ENCODE data around the gene TUBB2B.
"Not testable (repeated sequence)": the region's sequence is repeated elsewhere in the genome, so short reads cannot be mapped to it uniquely, and the experiment has no call there.

TUBB2B gene

DNA sequence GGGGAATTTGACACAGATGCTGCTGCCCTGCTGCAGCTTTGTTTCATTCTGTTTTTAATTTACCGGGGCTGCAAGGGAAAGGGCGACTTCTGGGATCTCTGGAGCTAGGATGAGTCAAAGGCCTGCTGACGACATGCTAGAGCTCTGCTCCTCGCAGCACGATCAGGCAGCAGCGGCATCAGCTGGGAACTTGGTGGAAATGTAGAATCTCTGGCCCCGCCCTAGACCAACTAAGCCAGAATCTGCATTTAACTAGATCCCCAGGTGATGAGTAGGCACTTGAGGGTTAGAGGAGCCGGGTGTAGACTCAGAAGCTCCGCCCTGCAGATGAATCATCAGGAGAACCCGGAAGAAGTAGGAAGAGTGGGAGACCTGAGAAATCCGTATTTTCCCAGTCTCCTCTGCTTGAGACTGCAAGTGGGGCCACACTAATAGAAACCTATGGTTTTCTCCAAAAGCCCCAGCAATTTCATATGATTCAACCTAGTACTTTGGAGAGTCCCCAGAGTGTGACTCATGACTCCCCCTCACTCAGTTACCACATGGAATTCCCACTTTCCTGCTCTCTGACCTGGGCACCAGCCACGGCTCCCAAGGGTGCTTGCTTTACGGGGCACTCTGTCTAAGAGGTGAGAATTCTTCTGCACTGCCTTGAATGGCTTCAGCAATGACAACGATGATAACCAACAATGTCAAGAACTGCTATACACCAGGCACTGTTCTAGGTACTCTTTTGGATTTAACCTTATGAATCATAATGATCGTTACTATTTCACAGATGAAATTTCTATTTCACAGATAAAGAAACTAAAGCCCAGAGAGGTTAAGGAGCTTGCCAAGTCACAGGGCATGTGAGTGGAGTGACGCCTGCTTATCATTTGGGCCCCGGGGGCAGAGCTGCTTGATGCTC lies 18.1 kb downstream of the TUBB2B start:
- peak; percentile 99 for DNase-seq

DNA sequence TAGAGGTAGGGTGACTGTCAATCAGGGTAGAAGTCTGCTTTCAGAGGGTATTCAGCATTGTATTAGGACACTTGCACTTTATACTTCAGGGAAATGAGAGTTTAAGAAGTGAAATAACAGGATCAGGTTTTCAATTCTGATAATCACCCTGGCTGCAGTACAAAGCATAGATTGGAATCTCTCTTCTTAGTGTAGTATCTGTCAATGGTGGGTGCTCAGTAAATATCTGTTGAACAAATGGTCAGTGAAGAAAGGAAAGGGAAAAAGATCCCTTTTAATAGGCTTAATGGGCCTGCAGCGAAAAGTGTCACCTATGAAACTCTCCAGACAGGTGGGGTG lies 18.7 kb downstream of the TUBB2B start:
- DNase-seq = no peak

DNA sequence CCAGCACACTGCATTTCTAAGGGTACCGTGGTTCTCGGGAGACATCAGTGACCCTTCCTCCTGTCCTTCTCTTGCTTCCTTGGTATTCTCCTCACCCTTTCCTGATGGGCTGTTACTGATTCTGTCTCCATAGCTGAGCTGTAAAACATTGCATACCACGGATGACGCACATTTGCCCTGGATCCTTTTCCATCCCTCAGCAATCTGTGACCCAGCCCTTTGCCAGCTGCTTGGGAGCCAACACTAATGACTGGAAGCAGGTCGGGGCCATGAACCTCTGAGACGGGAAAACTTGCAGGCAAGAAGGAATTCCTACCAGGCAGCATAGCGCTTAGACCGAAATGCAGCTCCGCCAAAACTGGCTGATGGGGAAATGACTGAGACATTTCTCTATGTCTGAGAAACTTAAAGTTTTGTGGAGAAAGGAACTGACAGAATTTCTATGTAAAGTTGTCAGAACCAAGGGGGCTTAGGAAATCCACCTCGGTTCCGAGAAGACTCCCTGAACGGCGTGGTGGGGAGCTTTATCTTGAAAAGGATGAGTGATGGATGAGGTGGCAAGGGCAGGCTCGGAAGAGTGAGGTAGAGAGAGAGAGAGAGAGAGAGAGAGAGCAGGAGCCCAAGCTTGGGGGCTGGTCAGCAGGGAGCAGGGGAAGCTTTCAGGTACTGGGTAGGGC lies 19.2 kb downstream of the TUBB2B start:
- peak; percentile 95 for DNase-seq

DNA sequence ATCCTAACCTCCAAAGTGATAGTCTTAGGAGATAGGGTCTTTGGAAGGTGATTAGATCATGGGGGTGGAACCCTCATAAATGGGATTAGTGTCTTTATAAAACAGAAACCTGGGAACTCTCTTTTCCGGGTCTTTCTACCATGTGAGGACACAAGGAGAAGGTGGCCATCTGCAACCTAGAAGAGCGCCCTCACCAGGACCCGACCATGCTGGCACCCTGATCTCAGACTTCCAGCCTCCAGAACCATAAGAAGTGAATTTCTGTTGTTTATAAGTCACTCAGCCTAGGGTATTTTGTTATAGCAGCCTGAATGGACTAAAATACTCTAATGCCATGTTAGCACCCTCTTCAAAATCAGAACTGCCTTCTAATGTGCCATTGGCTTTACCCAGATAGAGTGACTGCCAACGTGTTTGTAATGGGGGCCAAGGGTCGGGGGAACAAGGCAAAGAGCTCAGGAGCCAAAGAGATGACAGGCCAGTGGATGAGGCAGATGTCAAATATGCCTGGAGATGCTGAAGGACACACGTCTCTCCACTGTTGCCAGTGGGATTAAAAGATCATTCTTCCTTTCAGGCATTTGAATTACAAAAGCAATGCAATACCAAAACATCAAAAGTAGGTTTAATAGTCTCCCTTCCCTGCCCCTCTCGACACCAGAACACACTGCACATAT lies 21.0 kb downstream of the TUBB2B start:
- no peak for DNase-seq

DNA sequence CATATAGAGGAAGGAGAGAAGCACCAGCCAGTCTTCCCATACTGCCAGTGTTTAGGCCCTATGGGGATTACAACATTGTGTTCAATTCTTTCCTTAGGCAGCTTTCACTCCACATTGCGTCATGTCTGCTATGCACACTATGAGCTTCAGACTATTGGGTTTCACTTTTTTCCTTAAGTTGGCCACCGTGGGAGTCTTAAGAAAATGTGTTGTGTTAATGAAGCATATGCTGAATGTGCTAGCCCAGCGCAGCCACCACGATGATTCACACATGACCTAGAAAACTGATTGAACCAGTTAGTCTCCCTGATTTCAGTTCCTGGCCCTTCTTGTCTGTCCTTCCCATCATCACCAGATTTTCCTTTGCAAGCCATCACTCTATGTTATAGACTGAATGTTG lies 21.5 kb downstream of the TUBB2B start:
- DNase-seq = peak; percentile 86

DNA sequence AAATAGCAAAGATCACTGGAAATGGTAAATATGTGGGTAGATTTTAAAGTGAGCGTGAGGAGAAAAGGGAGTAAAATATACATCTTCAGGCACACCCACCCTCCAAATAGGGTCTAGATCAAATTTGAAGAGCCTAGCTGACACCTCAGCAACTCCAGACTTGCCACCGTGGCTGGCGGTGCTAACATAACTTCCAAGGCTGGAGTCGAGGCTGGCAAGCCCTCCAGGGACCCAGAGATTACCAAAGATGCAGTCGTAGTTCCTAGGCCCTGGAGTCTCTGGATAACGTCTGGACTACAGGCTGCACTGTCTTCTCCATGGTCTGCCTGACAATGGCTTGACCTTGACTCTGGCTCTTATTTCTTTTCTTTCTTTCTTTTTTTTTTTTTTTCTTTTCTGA lies 22.5 kb downstream of the TUBB2B start:
- DNase-seq = no peak

DNA sequence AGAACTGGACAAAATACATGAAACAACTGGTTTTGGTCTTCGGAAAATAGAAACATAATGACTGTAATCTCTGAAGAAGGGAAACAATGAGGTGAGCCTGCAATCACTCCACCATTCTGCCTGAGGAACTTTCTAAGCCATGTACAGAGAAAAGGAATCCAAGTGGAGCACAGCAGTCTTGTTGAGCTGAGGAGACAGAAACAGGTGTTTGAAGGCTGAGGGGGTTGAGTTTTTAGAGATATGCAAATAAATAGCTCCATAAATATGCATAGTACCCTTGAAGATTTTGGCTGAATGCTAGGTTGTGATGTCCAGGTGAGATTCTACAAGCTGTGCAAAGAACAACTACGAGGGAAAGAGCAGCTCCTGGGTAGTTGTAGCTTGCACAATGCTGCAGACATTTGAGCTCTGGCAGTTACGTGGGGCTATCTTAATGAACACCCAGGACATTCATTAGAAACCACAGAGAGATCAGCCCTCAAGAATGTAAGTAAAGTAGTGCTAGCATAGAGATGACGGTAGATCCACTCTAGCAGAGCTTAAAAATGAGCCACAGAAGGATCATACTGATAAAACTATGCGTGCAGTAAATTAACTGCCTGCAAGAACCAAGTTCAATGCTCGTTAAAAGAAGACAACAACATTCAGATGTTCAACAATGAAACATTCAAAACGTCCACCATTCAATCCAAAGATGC lies 24.3 kb downstream of the TUBB2B start:
- DNase-seq = peak; percentile 73

DNA sequence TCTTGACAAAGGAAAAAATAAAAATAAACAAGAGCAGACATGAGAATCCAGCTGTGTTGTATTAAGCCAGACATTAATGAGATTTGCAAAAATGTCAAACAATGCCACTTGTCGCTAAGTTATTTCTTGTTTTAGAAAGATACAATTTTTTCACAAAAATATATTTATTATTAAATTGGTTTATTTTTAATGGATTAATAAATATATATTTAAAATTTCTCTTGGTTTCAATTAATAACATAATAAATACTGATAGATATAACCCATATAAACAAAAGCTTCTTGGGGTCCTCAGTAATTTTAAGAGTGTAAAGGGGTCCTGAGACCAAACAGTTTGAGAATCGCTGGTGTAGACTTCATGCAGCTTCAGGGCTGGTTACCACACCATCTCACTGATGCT lies 26.1 kb downstream of the TUBB2B start:
- DNase-seq = no peak

DNA sequence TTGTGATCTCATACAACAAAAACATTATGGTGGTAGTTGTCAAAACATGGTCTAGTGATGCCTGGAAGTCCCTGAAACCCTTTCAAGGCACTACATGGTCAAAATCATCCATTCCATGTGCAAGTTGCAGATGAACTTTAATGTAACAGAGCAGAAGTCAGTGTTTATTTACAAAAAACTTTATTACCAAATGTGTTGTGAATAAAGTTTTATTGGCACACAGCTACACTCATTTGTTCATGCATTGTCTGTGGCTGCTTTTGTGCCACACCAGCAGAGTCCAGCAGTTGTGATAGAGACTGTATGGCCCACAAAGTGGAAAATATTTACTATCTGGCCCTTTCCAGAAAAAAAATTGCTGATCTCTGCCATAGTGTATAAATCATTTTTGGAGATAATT lies 26.8 kb downstream of the TUBB2B start:
- DNase-seq = no peak

DNA sequence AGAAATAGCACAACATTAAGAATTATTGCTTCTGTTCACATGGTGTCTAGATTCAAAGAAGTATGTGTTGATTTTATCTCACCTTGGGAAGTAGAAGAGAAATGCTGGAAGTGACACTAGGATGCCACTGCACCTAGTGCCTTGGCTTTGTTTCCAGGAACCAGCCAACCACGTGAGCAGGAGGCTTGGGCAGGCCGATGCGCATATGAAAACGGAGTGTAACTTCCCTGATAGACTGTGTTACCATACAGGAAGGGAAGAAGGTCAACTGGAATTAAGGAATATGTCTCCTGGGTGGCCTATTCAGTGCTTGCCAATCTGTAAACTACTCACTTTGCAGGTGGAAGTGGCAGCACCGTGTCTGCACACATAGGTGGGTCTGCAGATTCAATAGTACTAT lies 28.1 kb downstream of the TUBB2B start:
- DNase-seq = no peak

DNA sequence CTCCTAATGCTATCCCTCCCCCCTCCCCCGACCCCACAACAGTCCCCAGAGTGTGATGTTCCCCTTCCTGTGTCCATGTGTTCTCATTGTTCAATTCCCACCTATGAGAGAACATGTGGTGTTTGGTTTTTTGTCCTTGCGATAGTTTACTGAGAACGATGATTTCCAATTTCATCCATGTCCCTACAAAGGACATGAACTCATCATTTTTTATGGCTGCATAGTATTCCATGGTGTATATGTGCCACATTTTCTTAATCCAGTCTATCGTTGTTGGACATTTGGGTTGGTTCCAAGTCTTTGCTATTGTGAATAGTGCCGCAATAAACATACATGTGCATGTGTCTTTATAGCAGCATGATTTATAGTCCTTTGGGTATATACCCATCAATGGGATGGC lies 29.7 kb downstream of the TUBB2B start:
- DNase-seq = not testable (repeated sequence)

DNA sequence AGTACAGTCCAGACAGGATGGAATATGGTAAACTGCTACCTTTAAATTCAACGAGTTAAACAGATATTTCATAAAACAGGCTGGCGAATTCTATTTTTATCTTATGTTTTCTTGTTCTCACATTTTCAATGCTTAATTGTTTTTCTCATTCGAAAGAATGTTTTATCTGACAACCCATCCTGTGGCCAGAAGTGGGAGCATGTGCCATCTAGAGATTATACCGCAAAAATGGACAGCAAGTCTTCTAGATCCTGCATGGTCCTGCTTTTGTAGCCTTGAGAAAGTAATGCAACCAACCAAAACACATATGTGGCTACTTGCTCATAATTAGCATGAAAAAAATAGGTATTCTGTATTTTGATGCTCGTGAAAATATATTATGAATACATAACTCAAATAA lies 30.7 kb downstream of the TUBB2B start:
- no peak for DNase-seq

DNA sequence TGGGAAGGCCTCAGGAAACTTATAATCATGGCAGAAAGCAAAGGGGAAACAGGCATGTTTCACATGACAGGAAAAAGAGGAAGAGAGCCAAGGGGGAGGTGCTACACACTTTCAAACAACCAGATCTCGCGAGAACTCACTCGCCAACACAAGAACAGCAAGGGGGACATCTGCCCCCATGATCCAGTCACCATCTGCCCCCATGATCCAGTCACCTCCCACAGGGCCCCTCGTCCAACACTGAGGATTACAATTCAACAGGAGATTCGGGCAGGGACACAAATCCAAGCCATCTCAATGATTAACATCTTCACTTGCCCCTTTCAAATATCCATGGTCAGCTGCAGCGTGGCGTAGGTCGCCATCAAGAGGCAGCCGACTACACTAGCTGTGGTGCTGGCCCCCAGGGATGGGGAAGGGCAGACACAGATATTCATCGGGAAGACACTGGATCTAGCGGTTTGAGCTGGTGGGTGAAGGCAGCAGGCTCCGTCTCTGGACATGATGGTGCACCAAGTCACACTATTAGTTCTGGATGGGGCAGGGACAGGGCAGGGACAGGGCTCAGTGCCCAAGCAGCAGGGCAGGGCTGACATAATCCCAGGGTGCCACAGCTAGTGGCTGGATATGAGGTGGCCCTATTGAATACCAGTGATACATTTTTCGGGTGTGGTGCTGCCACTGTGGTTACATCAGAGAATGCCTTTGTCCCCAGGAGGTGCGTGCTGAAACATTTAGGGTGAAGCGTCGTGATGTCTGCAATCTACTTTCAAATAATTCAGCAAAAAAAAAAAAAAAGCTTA lies 31.6 kb downstream of the TUBB2B start:
- DNase-seq = no peak

DNA sequence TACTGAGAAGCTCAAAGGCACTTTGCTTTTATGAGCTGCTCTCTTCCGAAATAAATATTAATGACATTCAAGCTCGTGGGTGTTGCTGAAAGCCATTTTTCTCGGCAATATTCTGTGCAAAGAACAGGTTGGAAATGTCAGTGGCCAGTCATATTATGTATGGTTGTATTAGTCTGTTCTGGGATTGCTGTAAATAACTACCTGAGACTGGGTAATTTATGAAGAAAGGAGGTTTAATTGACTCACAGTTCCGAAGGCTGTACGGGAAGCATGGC lies 32.1 kb downstream of the TUBB2B start:
- no peak for DNase-seq

DNA sequence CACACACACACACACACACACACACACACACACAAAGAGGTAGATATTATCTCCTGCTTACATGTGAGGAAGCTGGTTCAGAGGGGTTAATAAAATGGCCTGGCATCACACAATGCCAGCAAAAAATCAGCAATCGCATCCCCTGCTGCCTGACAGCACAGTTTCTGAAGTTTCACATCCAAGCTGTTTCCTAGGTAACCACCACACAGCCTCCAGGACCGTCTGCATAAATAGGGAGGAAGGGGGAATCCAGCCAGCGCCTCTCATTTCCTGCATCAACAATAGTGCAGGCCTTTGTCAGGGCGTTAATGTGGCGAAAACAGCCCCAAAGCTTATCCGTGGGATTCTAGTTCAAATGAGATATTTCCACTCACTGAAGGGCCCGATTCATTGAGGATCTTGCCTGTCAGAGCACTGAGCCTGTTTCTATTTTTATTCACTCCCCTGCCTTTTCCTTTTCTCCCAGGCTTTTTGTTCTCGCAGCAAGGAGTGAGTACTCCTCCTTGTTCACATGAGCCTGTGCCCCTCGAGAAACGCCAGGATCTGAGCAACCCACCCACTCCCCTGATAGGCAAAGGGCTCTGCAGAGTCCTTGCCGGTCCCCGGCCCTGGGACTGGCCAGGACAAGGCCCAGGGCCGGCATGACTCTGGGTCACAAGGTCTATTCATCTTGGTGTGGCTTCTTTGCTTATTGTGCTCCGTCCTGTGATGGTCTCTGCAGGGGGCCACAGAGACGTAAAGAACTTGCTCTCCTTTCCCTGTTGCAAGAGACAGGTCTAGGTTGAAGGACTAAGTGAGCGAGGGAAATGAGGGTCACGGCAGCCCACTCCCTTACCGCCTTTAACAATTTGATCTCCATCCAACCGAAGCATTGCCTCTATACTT lies 32.7 kb downstream of the TUBB2B start:
- DNase-seq = no peak

DNA sequence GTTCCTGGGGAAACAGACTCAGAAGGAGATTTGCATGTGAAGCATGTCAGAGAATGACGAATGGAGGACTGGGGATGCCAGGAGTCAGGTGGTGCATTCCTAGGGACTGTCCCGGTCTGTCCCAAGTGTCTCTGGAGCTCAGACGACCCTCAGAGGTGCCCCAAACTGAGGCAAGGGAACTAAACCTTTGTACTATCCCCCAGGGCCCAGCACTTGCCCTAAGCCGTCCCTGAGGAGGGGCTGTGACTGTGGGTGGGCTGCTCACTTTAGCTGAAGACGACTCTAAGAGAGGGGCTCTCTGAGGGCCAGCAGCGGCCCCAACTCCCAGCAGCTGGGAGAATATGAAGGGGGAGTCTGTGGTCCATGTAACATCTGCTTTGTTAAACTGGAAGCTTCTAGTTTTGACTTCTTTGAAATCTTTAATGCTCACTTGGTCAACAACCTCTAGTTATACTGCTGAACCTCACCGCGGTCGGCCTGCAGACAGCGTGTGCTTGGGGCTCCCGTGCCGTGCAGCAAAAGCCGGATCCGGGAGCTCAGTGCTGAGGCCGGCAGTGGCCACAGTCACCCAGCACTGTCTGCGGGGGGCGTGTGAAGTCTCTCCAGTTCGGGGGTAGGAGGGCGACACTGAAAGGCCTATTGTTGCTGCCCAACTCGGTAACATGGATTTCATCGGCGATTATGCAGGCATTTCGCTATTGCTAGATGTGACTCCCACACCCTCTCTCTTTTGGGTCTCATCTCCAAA lies 34.2 kb downstream of the TUBB2B start:
- no peak for DNase-seq

DNA sequence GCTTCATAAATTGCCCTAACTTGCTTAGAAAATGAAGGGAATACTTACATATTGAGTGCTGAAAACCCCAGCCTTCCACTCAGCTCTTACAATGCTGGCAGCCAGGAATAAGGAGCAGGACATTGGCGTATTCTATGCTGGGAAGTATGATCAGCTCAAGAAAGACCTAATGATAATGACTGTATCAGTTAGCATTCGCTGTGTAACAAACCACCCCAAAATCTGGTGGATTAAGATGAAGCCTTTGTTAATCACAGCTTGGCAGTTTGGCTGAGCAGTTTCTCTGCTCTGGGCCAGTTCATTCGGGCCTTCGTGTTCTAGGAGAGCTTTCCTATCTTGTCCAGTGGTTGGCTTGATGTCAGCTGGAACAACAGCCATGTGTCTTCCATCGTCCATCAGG lies 36.7 kb downstream of the TUBB2B start:
- DNase-seq = no peak

DNA sequence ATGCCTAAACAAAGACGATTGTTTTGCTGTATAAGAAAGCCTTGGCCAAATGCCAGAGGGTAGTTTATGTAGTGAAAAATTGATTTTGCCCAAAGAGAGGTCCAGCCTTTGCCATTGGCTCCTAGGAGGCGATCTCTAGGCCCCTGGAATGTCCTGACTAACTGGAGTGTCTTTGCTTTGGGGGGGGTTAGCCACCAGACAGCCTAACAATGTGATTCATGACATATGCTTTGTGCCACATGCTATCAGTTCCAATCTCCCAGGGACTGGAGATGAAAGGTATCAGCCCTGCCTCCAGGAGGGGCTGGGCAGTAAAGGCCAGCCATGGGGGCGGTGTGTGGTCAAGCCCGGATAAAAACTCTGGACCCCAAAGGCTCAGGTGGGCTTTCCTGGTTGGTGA lies 37.4 kb downstream of the TUBB2B start:
- DNase-seq = peak; percentile 18

DNA sequence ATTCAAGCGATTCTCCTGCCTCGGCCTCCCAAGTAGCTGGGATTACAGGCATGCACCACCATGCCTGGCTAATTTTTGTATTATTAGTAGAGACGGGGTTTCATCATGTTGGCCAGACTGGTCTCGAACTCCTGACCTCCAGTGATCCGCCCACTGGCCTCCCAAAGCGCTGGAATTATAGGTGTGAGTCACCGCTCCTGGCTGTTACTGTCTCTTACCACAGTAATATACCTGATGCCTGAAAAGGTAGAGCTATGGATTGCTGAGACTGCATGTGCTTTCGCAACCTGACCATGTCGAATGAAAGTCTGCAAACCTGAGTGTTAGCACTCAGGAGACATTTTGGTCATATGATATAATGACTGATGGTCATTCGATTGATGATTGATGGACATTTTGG lies 38.3 kb downstream of the TUBB2B start:
- DNase-seq = not testable (repeated sequence)

DNA sequence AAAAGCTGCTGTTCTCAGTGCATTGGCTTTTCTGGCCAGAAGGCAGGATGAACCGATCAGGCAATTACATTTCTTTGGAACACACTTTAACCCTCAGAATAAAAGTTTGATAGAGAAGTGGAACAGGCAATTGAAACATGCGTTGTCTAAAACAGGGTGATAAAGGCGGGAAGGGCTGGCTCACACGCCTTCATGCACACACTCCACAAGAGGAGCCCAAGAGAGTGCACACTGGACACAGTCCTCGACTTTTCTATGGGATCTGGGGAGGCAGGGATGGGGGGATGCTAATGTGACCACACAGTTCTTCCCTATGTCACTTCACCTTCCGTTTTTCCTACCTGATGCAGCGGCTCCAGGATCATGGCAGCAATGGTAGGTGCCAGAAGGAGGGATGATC lies 39.2 kb downstream of the TUBB2B start:
- DNase-seq = no peak

DNA sequence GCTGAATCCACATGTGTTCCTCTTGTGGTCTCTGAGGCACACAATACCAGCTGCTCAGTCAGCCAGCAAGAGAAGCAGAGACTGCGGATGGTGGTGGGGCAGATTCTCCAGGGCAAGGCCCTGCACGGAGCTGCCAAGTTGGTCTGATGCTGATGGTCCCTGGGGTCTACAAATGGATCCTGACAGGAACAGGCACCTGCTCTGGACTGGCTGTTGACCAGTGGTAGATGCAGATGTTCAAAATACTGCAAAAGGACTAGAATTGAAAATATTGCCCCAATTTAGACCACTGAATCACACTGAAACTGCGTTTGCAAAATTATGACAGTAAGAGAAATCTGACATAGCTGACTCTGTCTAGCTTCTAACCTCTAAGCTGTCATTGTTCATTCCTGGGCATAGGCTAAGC lies 40.5 kb downstream of the TUBB2B start:
- no peak for DNase-seq
